ENCODE measurements around the gene IL3.

- TF ChIP-seq CTCF (IDR thresholded peaks at IDR 0.05) (no peak), EZH2 (IDR thresholded peaks at IDR 0.05) (no peak), EZH2phosphoT487 (IDR thresholded peaks at IDR 0.05) (no peak)
These were observed 26.7 kb downstream of the IL3 start for GRCh38 chr5:132087176-132087575.
